Ectodermal cell (in vitro differentiated cells): ENCODE results near the gene CEP85.

Experiments
- H3K27ac ChIP-seq: 2 replicates; pipeline ENCODE4 v1.7.0; 2013; ENCODE audit warnings: mild to moderate bottlenecking, low read depth, low read length; ENCODE audit not compliant: insufficient read depth, poor library complexity, severe bottlenecking
- H3K27me3 ChIP-seq: 2 replicates; pipeline ENCODE4 v1.7.0; 2013; ENCODE audit warnings: mild to moderate bottlenecking, low read length; ENCODE audit not compliant: insufficient read depth, control insufficient read depth, poor library complexity, severe bottlenecking
- H3K36me3 ChIP-seq: one replicate; pipeline ENCODE4 v1.7.0; 2013; ENCODE audit warnings: low read length; ENCODE audit not compliant: control insufficient read depth, insufficient read depth
- H3K4me1 ChIP-seq: one replicate; pipeline ENCODE4 v1.7.0; 2013; ENCODE audit warnings: low read length; ENCODE audit not compliant: control insufficient read depth, insufficient read depth
- H3K4me3 ChIP-seq: 2 replicates; pipeline ENCODE4 v1.7.0; 2013; ENCODE audit warnings: low read depth, low read length, control low read depth; ENCODE audit not compliant: insufficient read depth
- H3K9me3 ChIP-seq: 2 replicates; pipeline ENCODE4 v1.7.0; 2013; ENCODE audit warnings: mild to moderate bottlenecking, low read length, moderate library complexity; ENCODE audit not compliant: control insufficient read depth
- WGBS, 2 experiments: methylation state at CpG; one replicate each; pipeline ENCODE4 v1.1.7; 2013; ENCODE audit warnings: missing lambda C conversion rate in 2 of 2; 5-methylcytosine and 5-hydroxymethylcytosine counted together

The CEP85 gene

GRCh38 chr1:26278303-26278702 lies 44.3 kb downstream of the CEP85 start:
- peaks cover 37% of the 10 kb centered on the region for H3K4me1 ChIP-seq
- H3K36me3 ChIP-seq, result peaks cover 27% of the 10 kb centered on the region
- 90 to 92% methylated on average over 3 of the region's 4 CpGs for WGBS, 2 experiments
- H3K27me3 ChIP-seq, result no peaks in the 10 kb centered on the region
- H3K27ac ChIP-seq, result no peak overlapping the region
- no peaks in the 10 kb centered on the region for H3K9me3 ChIP-seq
- no peak overlapping the region for H3K4me3 ChIP-seq

- Histone ChIP-seq H3K27me3 (no peaks in the 10 kb centered on the region), H3K9me3 (no peaks in the 10 kb centered on the region), H3K4me3 (peak overlapping the region; percentile 77), H3K4me1 (peaks cover 37% of the 10 kb centered on the region), H3K27ac (peak overlapping the region; percentile 84), H3K36me3 (peaks cover 27% of the 10 kb centered on the region)
- 82 to 85% methylated on average over 8 of the region's 9 CpGs for WGBS, 2 experiments
Measured at GRCh38 chr1:26278724-26279455, 44.9 kb downstream of the CEP85 start.

- 1 to 2% methylated on average over 65 to 66 of the region's 66 CpGs for WGBS, 2 experiments
Measured at GRCh38 chr1:26279456-26280332, 45.7 kb downstream of the CEP85 start, which contains the start of gene SH3BGRL3. Gene SH3BGRL3 (plus strand): TSS chr1:26280086. CDS start chr1:26280156, 70 bp downstream.

GRCh38 chr1:26280333-26281042 lies 46.5 kb downstream of the CEP85 start:
- H3K4me1 ChIP-seq, result peaks cover 37% of the 10 kb centered on the region
- H3K27me3 ChIP-seq, result no peaks in the 10 kb centered on the region
- 32 to 33% methylated on average over 19 to 20 of the region's 20 CpGs for WGBS, 2 experiments
- peaks cover 22% of the 10 kb centered on the region for H3K36me3 ChIP-seq
- H3K9me3 ChIP-seq, result no peaks in the 10 kb centered on the region
- no peak overlapping the region for H3K27ac ChIP-seq
- H3K4me3 ChIP-seq, result peak overlapping the region; percentile 77

More at GRCh38 chr1:26279456-26280332, 45.7 kb downstream of the CEP85 start, which contains the start of gene SH3BGRL3:
- peak within 1 kb of the TSS; percentile 77 for H3K4me3 ChIP-seq
- peak within 1 kb of the TSS; percentile 84 for H3K27ac ChIP-seq
- no peaks in the 10 kb centered on the region for H3K9me3 ChIP-seq
- no peaks in the 10 kb centered on the region for H3K27me3 ChIP-seq
- peaks cover 22% of the 10 kb centered on the region for H3K36me3 ChIP-seq
- peaks cover 37% of the 10 kb centered on the region for H3K4me1 ChIP-seq

GRCh38 chr1:26281091-26281958 lies 47.3 kb downstream of the CEP85 start:
- Histone ChIP-seq H3K4me3 (peak overlapping the region; percentile 77), H3K36me3 (peaks cover 19% of the 10 kb centered on the region), H3K9me3 (no peaks in the 10 kb centered on the region), H3K4me1 (peaks cover 37% of the 10 kb centered on the region), H3K27me3 (no peaks in the 10 kb centered on the region), H3K27ac (peak overlapping the region; percentile 90)
- 91 to 94% methylated on average over 5 of the region's 5 CpGs for WGBS, 2 experiments

GRCh38 chr1:26281971-26282370 lies 48.0 kb downstream of the CEP85 start:
- peak overlapping the region; percentile 90 for H3K27ac ChIP-seq
- 4 to 5% methylated on average over 15 of the region's 15 CpGs for WGBS, 2 experiments
- H3K9me3 ChIP-seq, result no peaks in the 10 kb centered on the region
- peaks cover 13% of the 10 kb centered on the region for H3K36me3 ChIP-seq
- H3K4me3 ChIP-seq, result no peak overlapping the region
- H3K4me1 ChIP-seq, result peaks cover 37% of the 10 kb centered on the region
- no peaks in the 10 kb centered on the region for H3K27me3 ChIP-seq

- Histone ChIP-seq H3K4me3 (no peak overlapping the region), H3K9me3 (no peaks in the 10 kb centered on the region), H3K36me3 (peaks cover 9% of the 10 kb centered on the region), H3K4me1 (peaks cover 37% of the 10 kb centered on the region), H3K27me3 (no peaks in the 10 kb centered on the region), H3K27ac (peak overlapping the region; percentile 67)
- 73 to 77% methylated on average over 21 to 22 of the region's 22 CpGs for WGBS, 2 experiments
Measured at GRCh38 chr1:26282401-26282918, 48.5 kb downstream of the CEP85 start.

GRCh38 chr1:26283279-26283853 lies 49.4 kb downstream of the CEP85 start:
- H3K4me1 ChIP-seq, result peaks cover 38% of the 10 kb centered on the region
- H3K27me3 ChIP-seq, result no peaks in the 10 kb centered on the region
- H3K36me3 ChIP-seq, result no peaks in the 10 kb centered on the region
- no peak overlapping the region for H3K4me3 ChIP-seq
- H3K9me3 ChIP-seq, result no peaks in the 10 kb centered on the region
- no peak overlapping the region for H3K27ac ChIP-seq
- 93 to 97% methylated on average over 4 of the region's 4 CpGs for WGBS, 2 experiments
